WTC11 (cell line): ENCODE measurements around the gene PIP5K1A. TPM values are rescaled to one million over a fixed set of nuclear protein-coding genes. Genes with fewer than 3 reads are reported as not detected.

Experiments used
- ATAC-seq: fragments of 200-7000 bp; cut with Tn5 transposase; 2 replicates; pipeline ENCODE4 v1.10.0; 2021; ENCODE audit warnings: mild to moderate bottlenecking, moderate library complexity
- CTCF ChIA-PET: fragments of 300-600 bp; sonication (Branson Sonifier 250); formaldehyde crosslinking; loops from one replicate; lab custom pipeline; 2021; ENCODE audit warnings: antibody characterized with exemption; lab: Charles Lee
- POLR2A ChIA-PET: fragments of 350-600 bp; sonication (Branson Sonifier 250); formaldehyde crosslinking; loops from one replicate; lab custom pipeline; 2021; ENCODE audit warnings: antibody characterized with exemption; lab: Charles Lee
- DNase-seq: peaks from one replicate; pipeline ENCODE4 v3.0.0; 2021; ENCODE audit warnings: low spot score
- H3K27ac Mint-ChIP-seq: 2 replicates; pipeline ENCODE4 v1.8.0; 2021; ENCODE audit warnings: mixed read lengths
- H3K27me3 Mint-ChIP-seq: 2 replicates; pipeline ENCODE4 v1.8.0; 2021; ENCODE audit warnings: low read depth, mild to moderate bottlenecking, moderate library complexity, mixed read lengths
- H3K36me3 Mint-ChIP-seq: 2 replicates; pipeline ENCODE4 v1.8.0; 2021; ENCODE audit warnings: mixed read lengths
- H3K4me1 Mint-ChIP-seq: 2 replicates; pipeline ENCODE4 v1.8.0; 2022; ENCODE audit warnings: mixed read lengths
- H3K4me3 Mint-ChIP-seq: 2 replicates; pipeline ENCODE4 v1.8.0; 2021; ENCODE audit warnings: mild to moderate bottlenecking, moderate library complexity, mixed read lengths
- H3K9me3 Mint-ChIP-seq: 2 replicates; pipeline ENCODE4 v1.8.0; 2021; ENCODE audit warnings: mixed read lengths
- AFF4 ChIP-seq: sonication (generic); formaldehyde crosslinking; IDR thresholded peaks from 2 replicates; pipeline ENCODE4 v1.8.1; 2023; ENCODE audit warnings: mild to moderate bottlenecking, missing genetic modification reagents, borderline replicate concordance
- CREM ChIP-seq: sonication (generic); formaldehyde crosslinking; IDR thresholded peaks from 2 replicates; pipeline ENCODE4 v1.8.1; 2022; ENCODE audit warnings: mild to moderate bottlenecking, missing genetic modification reagents, moderate library complexity
- CTCF ChIP-seq: fragments of 200-600 bp; IDR thresholded peaks from 2 replicates; pipeline ENCODE4 v1.8.0; 2022; ENCODE audit warnings: antibody characterized with exemption
- E2F1 ChIP-seq: sonication (generic); formaldehyde crosslinking; IDR thresholded peaks from 2 replicates; pipeline ENCODE4 v1.8.0; 2022; ENCODE audit warnings: mild to moderate bottlenecking, missing genetic modification reagents
- HMGXB4 ChIP-seq: sonication (generic); formaldehyde crosslinking; IDR thresholded peaks from 2 replicates; pipeline ENCODE4 v1.8.1; 2023; ENCODE audit warnings: mild to moderate bottlenecking, moderate library complexity, missing genetic modification reagents
- NFYB ChIP-seq: sonication (generic); formaldehyde crosslinking; conservative IDR thresholded peaks from 2 replicates; pipeline ENCODE4 v1.8.0; 2022; ENCODE audit warnings: low read depth, missing genetic modification reagents
- STAT6 ChIP-seq: sonication (generic); formaldehyde crosslinking; conservative IDR thresholded peaks from 2 replicates; pipeline ENCODE4 v1.8.1; 2023; ENCODE audit warnings: mild to moderate bottlenecking, low read depth, missing genetic modification reagents, moderate library complexity
- TCF7 ChIP-seq: sonication (generic); formaldehyde crosslinking; IDR thresholded peaks from 2 replicates; pipeline ENCODE4 v1.8.0; 2022; ENCODE audit warnings: mild to moderate bottlenecking, low read depth, missing genetic modification reagents, moderate library complexity
- ZBTB43 ChIP-seq: sonication (generic); formaldehyde crosslinking; IDR thresholded peaks from 2 replicates; pipeline ENCODE4 v1.8.1; 2023; ENCODE audit warnings: mild to moderate bottlenecking, missing genetic modification reagents
- ZNF232 ChIP-seq: sonication (generic); formaldehyde crosslinking; IDR thresholded peaks from 2 replicates; pipeline ENCODE4 v1.8.0; 2022; ENCODE audit warnings: mild to moderate bottlenecking, missing genetic modification reagents
- ZNF263 ChIP-seq: sonication (generic); formaldehyde crosslinking; IDR thresholded peaks from 2 replicates; pipeline ENCODE4 v1.8.1; 2022; ENCODE audit warnings: low read depth, mild to moderate bottlenecking, moderate library complexity, missing genetic modification reagents
- ZNF423 ChIP-seq: fragments of 250-450 bp; sonication (Bioruptor Pico); IDR thresholded peaks from 2 replicates; pipeline ENCODE4 v2.1.2; 2022; ENCODE audit warnings: mild to moderate bottlenecking, moderate library complexity
- ZNF512 ChIP-seq: sonication (generic); formaldehyde crosslinking; IDR thresholded peaks from 2 replicates; pipeline ENCODE4 v1.8.1; 2022; ENCODE audit warnings: missing genetic modification reagents, borderline replicate concordance
- ZNF532 ChIP-seq: fragments of 250-450 bp; sonication (Bioruptor Pico); IDR thresholded peaks from 2 replicates; pipeline ENCODE4 v1.9.0; 2021; ENCODE audit warnings: mild to moderate bottlenecking, borderline replicate concordance
- total RNA-seq: library from RNA; stranded (reverse); gene quantifications from 3 replicates; pipeline ENCODE4 v1.2.3, GENCODE V29; 2021

PIP5K1A gene
- total RNA-seq, 1 experiment from 2014 or later, result 81.3 TPM

- no peak overlapping the region for H3K4me3 Mint-ChIP-seq
- ATAC-seq (no peak), DNase-seq (no peak)
- H3K27me3 Mint-ChIP-seq, result no peaks in the 10 kb centered on the region
- POLR2A ChIA-PET, result interaction anchor here (0.8 kb wide), 1 partner anchor 16 kb away, joined by 3 read pairs; no protein-coding TSS in a partner anchor
- peaks cover 50% of the 10 kb centered on the region for H3K36me3 Mint-ChIP-seq
- no peak for TF ChIP-seq ZNF263
- no peak for TF ChIP-seq CTCF
- no peak for TF ChIP-seq NFYB
- no peak for TF ChIP-seq ZBTB43
- no peaks in the 10 kb centered on the region for H3K9me3 Mint-ChIP-seq
- no peaks in the 10 kb centered on the region for H3K4me1 Mint-ChIP-seq
- CTCF ChIA-PET, result interaction anchor here (2.0 kb wide), 1 partner anchor 13 kb away, joined by 6 read pairs; the partner anchor contains the start of gene PSMD4
- H3K27ac Mint-ChIP-seq, result peak overlapping the region; percentile 79; the same call in 1 of the 2 replicates
These were observed 69.4 kb downstream of the PIP5K1A start for GRCh38 chr1:151267760-151268159.

GRCh38 chr1:151273924-151274466, 75.6 kb downstream of the PIP5K1A start:
- H3K4me3 Mint-ChIP-seq, result no peak overlapping the region
- ATAC-seq, result no peak
- TF ChIP-seq ZNF232, result no peak
- no peak for TF ChIP-seq NFYB
- TF ChIP-seq ZNF532 (CRISPR knock-in tag), result no peak
- no peak for TF ChIP-seq TCF7 (CRISPR knock-in tag)
- TF ChIP-seq STAT6 (CRISPR knock-in tag), result no peak
- TF ChIP-seq AFF4 (CRISPR knock-in tag), result no peak
- TF ChIP-seq E2F1 (CRISPR knock-in tag), result no peak
- no peak for TF ChIP-seq HMGXB4
- no peak for TF ChIP-seq ZNF512 (CRISPR knock-in tag)
- no peak for TF ChIP-seq CREM
- TF ChIP-seq ZNF423 (CRISPR knock-in tag), result no peak

More at GRCh38 chr1:151273924-151274466, 75.6 kb downstream of the PIP5K1A start:
- no peaks in the 10 kb centered on the region for H3K9me3 Mint-ChIP-seq
- H3K36me3 Mint-ChIP-seq, result peaks cover 5% of the 10 kb centered on the region
- ChIA-PET POLR2A (no interaction called here), CTCF (interaction anchor here (1.3 kb wide), 1 partner anchor 22 kb away, joined by 4 read pairs; no protein-coding TSS in a partner anchor)
- peaks cover 4% of the 10 kb centered on the region; the same call in 1 of the 2 replicates for H3K27me3 Mint-ChIP-seq
- H3K27ac Mint-ChIP-seq, result no peak overlapping the region; the same call in 1 of the 2 replicates
- no peak for DNase-seq
- no peaks in the 10 kb centered on the region for H3K4me1 Mint-ChIP-seq
